GM19240 (cell line): ENCODE data around the gene NFATC3.
"Not testable (repeated sequence)": the region's sequence is repeated elsewhere in the genome, so short reads cannot be mapped to it uniquely, and the experiment has no call there.

Experiments used
- DNase-seq: peaks from one replicate; pipeline ENCODE4 v3.0.0; 2011; ENCODE audit warnings: low spot score; ENCODE audit not compliant: insufficient read length

Gene NFATC3

DNA sequence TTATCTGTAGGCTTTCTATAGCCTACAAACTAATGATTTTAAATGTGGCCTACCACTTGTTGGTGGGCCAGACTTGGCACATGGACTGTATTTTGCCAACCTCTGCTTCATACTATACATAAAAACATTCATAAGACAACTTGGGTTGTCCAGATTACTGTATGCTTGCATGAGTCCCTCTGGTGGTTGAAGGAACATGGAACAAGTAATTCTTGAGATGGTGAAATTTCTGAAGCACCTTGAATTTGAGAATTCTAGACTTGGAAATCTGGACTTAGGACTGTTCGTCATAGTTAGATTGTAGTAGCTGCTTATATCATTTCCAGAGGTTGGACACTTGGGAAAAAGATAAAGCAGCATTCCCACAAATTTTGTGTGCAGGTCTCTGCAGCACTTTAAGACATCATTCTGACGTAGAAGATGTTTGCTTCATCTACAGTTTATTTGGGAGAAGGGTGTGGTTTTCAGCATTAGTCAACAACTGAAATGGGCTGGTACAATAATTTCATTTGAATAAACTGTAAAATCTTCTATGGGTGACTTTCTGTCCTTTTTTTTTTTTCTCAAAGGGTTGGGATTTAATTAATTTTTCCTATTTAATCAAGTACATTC lies 31.2 kb downstream of the NFATC3 start:
- DNase-seq: no peak

DNA sequence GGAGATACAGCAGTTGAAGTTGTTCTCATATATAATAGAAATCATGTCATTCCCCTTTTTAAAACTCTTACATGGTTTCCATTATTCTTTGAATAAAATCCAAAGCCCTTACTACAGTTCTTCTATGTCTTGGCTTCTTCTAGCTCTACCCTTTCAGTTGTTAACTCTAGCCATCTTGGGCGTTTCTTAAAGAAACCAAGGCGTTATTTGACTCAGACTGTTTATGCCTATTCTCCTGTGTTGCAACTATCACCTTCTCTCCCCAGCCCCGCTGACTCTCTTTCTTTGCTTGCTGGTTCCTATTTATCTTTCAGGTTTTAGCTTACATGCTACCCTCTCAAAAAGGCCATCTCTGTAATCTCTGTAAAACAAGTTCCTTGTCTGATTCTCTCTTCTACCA lies 32.7 kb downstream of the NFATC3 start:
- no peak for DNase-seq

DNA sequence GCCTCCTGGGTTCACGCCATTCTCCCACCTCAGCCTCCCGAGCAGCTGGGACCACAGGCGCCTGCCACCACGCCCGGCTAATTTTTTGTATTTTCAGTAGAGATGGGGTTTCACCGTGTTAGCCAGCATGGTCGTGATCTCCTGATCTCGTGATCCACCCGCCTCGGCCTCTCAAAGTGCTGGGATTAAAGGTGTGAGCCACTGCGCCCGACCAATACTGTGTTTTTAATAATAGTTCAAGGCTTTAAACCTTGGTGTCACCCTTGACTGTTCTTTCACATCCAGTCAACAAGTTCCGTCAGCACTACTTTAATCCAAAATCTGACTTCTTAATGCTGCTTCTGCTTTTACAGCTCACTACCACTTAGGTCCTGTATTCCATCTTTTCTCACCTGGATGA lies 33.8 kb downstream of the NFATC3 start:
- not testable (repeated sequence) for DNase-seq

DNA sequence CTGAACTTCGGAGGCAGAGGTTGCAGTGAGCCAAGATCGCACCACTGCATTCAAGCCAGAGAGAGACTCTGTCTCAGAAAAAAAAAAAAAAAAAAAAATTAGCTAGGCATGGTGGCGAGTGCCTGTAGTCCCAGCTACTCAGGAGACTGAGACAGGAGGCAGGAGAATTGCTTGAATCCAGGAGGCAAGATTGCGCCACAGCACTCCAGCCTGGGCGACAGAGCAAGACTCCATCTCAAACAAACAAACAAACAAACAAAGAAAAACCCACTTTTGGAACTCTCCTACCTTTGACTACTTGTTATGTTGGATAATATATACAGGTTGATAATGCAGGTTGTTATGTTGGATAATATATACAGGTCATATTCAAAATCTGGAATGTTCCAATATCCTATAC lies 35.3 kb downstream of the NFATC3 start:
- DNase-seq: not testable (repeated sequence)

DNA sequence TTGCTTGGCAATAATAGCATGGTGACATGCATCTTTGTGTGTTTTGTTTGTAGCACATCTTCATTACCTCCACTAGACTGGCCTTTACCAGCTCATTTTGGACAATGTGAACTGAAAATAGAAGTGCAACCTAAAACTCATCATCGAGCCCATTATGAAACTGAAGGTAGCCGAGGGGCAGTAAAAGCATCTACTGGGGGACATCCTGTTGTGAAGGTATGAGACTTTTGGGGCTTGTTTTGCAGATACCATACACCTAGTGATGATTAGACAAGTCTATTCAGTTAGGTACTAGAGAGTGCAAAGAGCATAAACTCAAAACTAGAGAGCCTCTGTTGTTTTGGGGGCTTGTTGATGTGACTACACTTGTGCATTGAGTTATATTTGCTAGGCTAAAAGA lies 41.2 kb downstream of the NFATC3 start:
- no peak for DNase-seq

DNA sequence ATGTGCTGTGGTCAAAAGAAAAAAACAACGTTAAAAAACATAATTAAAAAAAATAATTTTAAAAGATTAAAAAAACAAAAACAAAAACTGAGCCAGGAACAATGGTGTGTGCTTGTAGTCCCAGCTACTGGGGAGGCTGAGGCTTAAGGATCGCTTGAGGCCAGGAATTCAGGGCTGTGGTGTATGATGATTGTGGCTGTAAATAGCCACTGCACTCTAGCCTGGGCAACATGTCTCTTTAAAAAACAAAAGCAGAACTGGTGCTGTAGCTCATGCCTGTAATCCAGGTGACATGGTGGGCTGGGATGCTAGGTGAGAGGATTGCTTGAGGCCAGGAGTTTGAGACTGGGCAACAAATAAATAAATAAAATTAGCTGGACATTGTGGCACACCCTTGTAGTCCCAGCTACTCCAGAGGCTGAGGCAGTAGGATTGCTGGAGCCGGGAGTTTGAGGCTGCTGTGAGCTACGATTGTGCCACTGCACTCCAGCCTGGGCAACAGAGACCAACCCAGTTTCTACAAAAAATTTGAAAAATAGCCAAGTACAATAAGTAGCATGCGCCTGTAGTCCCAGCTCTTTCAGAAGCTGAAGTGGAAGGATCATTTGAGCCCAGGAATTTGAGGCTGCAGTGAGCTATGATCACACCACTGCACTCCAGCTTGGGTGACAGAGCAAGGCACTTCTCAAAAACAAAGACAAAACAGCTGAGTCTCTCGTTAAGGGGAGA lies 43.6 kb downstream of the NFATC3 start:
- DNase-seq: no peak

DNA sequence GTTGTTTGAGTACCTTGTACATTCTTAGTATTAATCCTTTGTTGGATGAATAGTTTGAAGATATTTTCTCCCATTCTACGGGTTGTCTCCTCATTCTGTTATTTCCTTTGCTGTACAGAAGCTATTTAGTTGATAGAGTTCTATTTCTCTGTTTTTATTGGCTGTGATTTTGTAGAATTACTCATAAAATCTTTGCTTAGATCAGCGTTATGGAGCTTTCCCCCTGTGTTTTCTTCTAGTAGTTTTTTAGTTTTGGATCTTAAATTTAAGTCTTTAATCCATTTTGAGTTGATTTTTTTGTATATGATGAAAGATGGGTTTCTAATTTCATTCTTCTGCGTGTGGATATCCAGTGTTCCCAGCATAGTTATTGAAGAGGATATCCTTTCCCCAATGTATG lies 45.4 kb downstream of the NFATC3 start:
- DNase-seq: no peak

DNA sequence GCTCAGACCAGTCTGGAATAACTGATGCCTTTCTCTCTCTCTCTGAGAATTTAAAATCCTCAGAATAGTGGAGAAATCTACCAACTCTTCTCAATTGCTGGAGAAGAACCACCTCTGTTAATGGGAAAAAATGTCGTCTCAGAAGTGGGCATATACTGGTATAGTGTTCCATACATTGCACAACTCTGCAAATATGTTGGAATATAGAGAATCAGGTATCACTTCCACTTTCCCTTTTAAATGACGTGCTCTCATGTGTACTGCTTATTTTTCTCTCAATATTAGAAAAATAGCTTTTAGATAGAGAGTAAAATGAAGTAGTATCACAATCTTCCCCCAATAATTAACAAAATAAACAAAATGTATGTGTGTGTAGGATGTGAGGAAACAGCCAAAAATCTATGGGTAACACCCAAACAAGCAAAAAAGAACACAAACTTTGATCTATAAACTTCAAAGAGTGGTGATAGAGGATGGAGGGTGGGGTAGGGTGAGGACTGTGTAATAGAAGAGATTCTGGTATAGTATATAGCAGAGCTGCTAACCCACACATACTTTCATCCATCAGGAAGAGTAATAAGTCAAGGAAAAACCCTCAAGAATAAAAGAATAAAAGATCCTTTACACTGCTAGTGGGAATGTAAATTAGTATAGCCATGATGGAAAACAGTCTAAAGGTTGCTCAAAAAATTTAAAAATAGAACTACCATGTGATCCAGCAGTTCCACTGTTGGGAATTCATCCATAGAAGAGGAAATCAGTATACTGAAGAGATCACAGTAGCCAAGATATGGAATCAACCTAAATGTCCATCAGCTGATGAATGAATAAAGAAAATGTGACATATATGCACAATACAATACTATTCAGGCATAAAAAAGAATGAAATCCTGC lies 46.9 kb downstream of the NFATC3 start:
- no peak for DNase-seq

DNA sequence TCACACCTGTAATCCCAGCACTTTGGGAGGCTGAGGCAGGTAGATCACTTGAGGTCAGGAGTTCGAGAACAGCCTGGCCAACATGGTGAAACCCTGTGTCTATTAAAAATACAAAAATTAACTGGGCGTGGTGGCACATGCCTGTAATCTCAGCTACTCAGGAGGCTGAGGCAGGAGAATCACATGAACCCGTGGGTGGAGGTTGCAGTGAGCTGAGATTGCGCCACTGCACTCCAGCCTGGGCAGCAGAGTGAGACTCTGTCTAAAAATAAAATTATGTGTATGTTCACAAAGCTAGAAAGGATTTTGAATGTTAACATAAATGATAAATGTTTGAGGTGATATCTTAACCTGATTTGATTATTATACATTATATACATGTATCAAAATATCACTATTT lies 47.8 kb downstream of the NFATC3 start:
- not testable (repeated sequence) for DNase-seq

DNA sequence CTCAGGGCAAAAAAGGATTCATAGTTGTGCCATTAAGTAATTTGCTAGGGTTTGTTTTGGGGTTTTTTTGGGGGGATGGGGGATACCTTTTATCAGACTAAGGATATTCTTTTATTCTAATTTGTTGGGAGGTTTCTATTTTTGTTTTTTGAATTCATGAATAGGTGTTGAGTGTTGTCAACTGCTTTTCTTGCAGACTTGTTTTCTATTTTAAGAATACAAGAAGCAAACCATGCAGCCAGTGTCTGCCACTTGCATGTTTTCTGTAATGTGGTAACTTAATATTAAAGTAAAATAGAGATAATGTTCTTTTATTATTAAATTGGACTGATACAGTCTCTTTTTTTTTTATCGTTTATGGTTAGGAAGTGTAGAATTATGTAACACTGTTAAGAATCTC lies 49.5 kb downstream of the NFATC3 start:
- DNase-seq: no peak

DNA sequence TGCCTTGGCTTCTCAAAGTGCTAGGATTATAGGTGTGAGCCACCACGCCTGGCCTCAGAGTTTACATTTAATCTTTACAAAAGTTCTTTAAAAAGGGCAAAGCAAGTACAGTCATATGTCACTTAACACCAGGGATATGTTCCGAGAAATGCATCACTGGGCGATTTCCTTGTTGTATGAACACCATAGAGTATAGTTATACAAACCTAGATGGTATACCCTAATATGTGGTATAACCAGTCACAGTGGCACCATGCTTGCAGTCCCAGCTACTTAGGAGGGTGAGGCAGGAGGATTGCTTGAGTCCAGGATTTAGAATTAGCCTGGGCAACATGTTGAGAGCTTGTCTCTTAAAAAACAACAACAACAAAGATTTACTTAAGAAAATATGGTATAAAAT lies 51.3 kb downstream of the NFATC3 start:
- DNase-seq: no peak

DNA sequence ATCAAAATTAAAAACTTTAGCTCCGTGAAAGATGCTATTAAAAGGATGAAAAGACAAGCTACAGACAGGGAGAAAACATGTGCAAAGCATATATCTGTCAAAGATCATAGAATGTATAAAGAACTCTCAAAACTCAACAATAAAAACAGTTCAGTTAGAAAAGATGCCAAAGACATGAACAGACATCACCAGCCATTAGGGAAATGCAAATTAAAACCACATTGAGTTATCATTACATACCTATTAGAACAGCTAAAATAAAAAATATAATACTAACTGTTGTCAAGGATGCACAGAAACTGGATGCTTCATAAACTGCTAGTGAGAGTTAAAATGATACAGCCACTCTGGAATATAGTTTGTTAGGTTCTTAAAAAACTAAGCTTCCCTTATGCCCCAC lies 58.8 kb downstream of the NFATC3 start:
- DNase-seq: no peak

DNA sequence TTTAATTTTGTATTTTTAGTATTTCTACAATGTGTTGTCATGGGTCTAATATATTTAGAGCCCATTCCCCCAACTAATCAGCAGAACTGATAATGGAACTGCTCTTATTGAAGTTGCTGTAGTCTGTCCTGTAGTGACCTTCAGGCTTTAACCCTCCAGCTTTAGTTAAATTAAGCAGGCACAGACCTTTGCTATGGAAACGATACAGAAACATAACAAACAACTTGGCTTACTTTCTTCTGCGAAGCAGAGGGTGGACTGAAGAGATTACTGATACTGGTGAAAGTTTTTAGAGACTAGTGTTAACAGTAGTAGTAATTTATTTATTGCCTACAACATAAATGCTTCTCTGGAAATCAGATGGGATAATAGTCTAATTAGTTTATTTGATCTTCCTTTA lies 61.4 kb downstream of the NFATC3 start:
- DNase-seq: no peak

DNA sequence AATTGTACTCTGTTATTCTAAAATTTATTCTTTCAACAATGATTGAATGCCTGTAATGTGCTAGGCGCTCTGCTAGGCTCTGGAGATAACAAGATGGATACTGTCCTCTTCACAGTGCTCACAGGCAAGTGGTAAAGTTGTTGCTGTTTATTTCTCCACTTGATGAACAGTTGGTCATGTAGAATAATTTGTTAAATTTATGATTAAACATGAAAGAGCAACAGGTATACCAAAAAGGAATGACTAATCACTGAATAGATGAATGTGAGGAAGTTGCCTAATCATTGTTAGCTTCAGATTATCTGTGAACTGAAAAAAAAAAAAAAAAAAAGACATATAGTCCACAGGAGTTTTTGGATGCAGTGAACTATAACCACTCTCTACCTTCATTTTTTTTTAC lies 62.3 kb downstream of the NFATC3 start:
- DNase-seq: no peak

DNA sequence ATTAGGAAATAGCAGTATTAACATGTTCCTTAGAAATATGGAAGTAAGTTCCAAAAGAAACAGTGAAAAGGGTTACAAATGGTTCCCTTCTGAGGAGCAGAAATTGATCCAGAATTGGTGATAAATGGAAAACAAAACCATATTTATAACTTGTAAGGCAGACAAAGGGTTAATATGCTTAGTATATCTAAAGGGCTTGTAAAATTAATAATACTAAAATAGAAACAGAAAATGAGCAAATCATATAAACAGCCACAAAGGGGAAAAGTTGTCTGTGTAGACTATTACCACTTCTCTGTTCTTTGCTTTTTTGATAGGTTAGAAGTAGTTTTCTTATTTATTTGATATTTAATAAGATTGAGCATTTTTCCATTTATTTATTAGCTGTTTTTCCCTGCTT lies 64.4 kb downstream of the NFATC3 start:
- DNase-seq: no peak

DNA sequence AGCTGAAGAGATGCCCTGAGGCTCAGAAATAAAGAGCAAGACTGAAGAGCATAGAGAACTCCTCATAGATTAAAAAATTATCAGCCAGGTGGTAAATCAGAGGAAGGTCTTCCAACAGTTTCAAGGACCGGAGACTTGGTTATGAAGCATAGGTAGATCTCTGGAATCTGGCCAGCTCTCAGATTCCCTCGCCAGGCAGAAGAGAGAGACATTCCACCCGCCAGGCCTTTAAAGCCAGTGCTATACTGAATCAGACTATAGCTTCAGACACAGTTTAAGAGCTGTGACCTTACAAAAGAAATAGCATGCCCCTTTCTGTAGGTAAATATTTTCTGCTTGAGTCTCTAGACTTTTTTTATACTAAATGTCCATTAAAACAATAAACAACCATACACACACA lies 70.3 kb downstream of the NFATC3 start:
- no peak for DNase-seq

DNA sequence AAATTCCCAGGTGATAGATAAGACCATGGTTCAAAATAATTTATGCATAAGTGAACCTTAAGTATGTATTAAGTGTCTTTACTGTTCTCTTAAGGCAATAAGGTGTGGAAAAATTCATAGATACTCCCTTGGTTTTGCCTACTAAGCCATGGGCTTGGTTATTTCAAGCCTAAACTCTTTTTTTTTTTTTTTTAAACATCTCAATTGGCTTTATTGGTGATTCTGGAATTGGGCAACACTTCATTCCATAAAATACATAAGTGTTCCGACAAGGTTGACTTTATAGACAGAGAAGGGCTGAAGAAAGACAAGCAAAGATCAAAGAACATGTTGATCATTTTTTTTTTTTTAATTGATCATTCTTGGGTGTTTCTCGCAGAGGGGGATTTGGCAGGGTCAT lies 77.2 kb downstream of the NFATC3 start:
- no peak for DNase-seq

DNA sequence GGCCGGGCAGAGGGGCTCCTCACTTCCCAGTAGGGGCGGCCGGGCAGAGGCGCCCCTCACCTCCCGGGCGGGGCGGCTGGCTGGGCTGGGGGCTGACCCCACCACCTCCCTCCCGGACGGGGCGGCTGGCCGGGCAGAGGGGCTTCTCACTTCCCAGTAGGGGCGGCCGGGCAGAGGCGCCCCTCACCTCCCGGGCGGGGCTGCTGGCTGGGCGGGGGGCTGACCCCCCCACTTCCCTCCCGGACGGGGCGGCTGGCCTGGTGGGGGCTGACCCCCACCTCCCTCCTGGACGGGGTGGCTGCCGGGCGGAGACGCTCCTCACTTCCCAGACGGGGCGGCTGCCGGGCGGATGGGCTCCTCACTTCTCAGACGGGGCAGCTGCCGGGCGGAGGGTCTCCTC lies 78.1 kb downstream of the NFATC3 start:
- DNase-seq: not testable (repeated sequence)

DNA sequence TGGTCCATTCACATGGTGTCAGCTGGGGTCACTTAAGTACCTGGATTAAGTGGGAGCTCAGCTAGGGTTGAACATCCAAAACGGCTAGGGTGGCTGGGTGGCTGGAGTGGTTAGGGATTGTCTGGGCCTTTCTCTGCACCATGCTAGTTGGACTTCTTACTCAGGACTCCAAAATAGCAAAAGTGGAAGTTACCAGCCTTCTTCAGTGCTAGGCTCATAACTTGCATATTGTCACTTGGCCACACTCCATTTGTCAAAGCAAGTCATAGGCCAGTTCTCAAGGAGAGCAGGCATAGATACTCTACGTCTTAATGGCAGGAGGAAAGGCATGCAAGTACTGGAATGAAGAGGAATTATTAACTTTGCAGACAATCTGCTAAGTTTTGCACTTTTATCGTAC lies 81.1 kb downstream of the NFATC3 start:
- DNase-seq: no peak

DNA sequence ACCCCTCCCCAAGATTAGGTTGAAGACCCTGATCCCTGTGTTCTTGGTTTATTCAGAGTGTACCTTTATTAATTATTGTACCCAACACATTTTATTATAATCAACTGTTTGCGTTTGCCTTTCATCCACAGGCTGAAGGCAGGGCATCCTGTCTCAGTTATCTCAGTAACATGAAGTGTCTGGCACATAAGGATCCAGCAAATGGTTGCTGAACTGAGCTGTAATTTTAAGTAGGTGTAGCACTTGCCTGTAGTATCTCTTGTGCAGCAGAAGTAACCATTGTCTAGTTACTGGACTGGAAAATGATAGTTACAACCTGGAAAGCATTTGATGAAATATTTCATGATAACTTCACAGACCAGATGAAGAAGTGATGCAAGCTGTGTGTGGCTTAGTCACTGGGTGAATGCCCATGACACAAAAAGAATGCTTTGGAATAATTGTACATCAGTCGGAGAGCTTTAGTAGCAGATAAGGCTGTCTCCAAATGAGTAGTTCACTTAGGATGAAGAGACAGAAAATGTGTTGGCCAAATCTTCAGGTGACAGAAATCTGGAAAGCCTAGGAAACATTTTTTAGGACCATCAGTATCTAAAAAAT lies 94.1 kb downstream of the NFATC3 start:
- no peak for DNase-seq

DNA sequence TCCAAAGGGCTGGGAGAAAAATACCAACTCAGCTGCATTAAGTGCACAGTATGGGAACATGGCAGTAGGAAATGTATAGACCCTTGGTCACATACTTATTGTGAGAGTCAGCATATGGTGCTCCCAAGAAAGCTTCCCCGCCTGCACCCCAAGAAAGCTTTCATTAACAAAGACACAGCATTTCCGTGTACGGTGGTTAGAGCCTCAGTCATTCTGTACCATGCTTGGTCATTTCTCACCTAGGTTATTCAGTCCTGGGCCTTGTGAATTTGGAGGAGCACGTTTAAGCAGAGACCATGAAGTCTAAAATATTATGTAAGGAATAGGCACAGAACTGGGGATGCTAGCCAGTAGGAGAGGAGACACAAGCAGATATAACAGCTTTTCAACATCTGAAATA lies 94.7 kb downstream of the NFATC3 start:
- DNase-seq: no peak

DNA sequence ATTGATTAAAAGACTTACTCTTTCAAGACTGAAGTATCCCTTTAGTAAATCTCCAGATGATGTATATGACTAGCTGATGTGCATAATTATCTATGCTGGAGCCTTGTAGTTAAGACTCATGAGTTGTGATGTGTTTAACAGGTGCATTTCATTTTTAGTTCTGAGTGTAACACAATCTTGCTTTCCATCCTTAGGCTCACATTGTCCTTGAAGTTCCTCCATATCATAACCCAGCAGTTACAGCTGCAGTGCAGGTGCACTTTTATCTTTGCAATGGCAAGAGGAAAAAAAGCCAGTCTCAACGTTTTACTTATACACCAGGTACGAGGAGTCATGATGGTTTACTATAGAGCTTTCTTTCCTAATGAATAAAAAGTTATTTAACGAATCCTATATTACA lies 97.9 kb downstream of the NFATC3 start:
- no peak for DNase-seq
